ENCODE data around the gene TMUB1.

The TMUB1 gene

GRCh38 chr7:151101621-151102396, 18.5 kb upstream of the TMUB1 start:
- no peak for DNase-seq

DNA sequence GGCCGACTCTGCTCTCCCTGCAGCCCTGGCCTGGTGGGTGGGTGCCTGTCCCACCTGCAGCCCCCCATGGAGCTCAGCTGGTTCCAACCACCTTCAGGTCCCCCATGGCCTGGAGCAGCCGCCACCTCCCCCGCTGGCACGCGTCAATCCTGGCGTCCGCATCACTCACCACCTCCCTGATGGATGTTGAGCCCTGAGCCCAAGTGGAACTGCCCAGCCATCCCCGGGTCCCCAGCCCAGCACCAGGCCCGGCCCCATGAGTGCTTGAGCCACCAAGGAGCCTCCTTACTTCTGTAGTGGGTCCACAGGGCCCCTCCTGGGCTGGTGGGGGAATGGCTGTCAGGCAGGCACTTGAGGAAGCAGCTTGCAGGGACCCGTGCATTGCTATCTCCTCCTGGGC, 17.6 kb upstream of the TMUB1 start:
- DNase-seq: no peak

GRCh38 chr7:151099486-151100211, 16.4 kb upstream of the TMUB1 start:
- no peak for DNase-seq

DNA sequence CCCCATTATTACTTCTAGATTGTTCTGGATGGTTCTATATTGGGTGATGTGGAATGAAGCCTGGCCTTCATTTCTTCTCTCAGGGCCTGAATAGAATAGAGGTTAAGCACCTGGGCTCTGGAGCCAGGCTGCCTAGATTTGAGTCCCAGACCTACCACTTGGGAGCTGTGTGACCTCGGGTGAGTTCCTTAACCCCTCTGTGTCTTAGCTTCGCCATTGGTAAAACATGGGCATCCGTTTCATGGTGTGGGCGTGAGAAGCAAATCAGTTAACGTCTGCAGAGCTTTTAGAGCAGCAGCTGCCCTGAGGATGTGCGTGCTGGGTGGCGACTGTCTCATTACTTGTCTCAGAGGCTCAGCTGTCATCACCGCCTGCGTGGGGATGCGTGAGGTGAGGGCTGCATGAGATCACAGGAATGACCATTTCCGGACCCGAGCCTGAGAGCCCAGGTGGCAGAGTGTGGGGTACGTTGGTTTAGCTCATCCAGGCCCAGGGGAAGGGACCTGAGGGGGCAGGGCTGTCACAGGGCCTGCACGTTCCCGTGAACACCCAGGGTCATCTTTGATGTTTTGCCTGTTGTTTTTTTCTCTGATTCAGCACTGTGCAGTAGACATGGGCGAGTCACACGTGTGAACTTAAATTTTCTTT, 12.7 kb upstream of the TMUB1 start:
- DNase-seq: no peak

DNA sequence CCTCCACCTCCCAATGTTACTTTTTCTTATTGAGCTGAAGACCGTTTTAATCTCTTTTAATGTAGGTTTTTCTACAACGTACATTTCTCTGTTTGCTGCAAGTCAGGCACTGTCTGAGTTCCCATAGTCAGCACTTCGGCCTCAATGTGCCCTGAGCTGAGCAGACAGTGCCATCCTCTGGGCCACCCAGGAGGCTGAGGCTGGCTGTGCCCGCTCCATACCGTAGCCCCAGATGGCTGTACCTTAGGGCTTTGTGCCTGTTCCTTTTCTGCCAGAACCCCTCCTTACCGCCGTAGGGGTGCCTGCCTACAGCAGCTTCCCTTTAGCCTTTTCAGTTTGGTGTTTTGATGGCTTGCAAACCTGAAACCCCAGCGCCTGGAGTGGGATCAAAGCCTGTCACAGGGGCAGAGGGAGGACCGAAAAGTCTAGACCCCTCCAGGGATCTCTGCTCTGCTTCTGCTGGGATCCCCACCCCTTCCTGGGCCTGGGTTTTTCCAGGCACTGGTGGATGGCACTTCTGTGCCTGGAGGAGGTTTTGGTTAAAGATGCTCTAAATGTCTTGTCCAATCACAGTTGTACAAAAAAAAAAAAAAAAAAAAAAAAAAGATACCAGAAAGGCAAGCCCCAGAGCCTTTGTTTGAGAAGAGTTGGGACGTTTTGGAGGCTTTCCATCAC, 12.0 kb upstream of the TMUB1 start:
- no peak for DNase-seq

GRCh38 chr7:151094675-151095074, 11.4 kb upstream of the TMUB1 start:
- no peak for DNase-seq

DNA sequence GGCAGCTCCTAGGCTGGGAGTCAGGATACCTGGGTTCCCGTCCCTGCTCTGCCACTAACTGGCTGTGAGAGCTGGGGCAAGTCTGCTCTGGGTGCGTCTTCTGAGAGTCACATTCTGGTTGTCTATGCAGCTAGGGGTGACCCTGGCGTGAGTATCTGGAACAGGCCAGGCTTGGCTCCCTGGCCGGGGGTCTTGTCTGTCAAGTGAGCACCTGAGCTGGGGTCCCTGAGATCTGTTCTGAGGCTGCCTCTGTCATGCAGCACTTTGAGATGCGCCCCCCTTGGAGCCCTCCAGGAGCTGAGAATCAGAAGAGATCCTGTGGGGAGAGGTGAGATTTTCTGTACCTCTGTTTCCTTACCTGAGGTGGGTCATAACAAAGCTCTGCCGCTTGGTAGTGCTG, 10.5 kb upstream of the TMUB1 start:
- DNase-seq: no peak

- DNase-seq: no peak
These were observed 8.7 kb upstream of the TMUB1 start for GRCh38 chr7:151091988-151092387.

GRCh38 chr7:151091431-151091830, 8.1 kb upstream of the TMUB1 start:
- peak; percentile 36 to 49 for DNase-seq

- no peak for DNase-seq
These were observed 7.7 kb upstream of the TMUB1 start for GRCh38 chr7:151091003-151091402.

GRCh38 chr7:151089893-151090730, 6.8 kb upstream of the TMUB1 start:
- DNase-seq: no peak

GRCh38 chr7:151088856-151089699, 5.8 kb upstream of the TMUB1 start:
- DNase-seq: peak in 1 of 2 experiments; percentile 26

- DNase-seq: no peak
These were observed 4.9 kb upstream of the TMUB1 start for GRCh38 chr7:151088019-151088855.

DNA sequence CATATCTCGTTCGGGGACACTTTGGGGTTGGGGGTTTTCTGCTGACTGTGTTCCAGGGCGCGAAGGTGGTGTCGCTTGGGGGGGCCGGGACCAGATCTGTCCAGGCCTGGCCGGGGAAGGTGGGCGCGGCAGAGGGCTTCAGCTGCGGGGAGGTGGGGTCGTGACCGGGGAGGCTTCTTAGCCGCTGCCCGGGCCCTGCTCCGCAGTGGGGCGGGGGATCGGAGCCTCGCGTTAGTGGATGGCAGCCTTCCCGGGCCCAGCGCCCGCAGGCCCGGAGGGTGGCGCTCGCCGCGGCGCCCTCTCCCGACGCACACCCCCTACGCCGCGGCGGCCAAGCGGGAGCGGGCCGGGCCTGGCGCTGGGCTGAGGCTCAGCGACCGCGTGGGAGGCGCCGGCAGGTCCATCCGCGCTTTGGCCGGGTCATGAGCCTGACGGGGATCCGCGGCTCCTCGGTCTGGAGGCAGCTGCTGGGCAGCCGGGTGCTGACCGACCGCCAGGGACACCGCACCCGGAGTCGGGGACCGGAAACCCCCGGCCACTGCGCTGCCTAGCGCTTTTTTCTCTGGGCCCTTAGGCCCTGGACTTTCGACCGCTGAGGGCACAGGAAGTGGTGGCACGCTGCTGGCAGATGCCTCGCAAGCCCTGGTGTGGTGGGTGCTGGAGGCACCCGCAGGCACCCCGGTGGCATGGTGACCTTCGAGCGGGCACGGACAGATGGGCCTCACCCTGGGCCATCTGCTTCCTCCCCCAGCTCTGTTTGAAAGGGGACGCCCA, 4.1 kb upstream of the TMUB1 start:
- peak; percentile 10 to 14 for DNase-seq

- no peak for DNase-seq
These were observed 3.5 kb upstream of the TMUB1 start for GRCh38 chr7:151086802-151087244.

GRCh38 chr7:151085691-151086620, 2.7 kb upstream of the TMUB1 start, which contains the start of gene AGAP3:
TSS of gene AGAP3 (plus strand) at chr7:151086475. CDS start at chr7:151086742, 267 bp downstream.
- DNase-seq: peak; percentile 55 to 60

- no peak for DNase-seq
These were observed 2.0 kb upstream of the TMUB1 start for GRCh38 chr7:151085329-151085690.

DNA sequence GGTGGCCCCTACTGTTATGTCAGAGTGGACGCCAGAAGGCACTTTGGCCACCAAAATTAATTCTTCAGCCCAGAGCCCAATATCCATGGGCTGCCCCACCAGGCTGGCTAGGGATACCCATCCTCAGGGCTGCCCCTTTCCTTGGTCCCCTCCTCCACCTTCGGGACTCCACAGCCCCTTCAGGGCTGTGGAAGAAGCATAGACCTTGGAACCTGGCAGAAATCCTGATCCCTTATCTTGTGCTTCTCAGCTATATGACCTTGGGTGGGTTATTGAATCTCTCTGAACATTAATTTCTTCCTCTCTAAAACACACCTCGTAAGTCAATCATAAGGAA, 499 bp upstream of the TMUB1 start:
- DNase-seq: no peak
